Effector memory CD8-positive, alpha-beta T cell (primary cell): ENCODE measurements around the gene QRICH2.
A peak's percentile ranks its signal among the peaks of the same experiment; 100 is the strongest.
"Not testable (repeated sequence)": the region's sequence is repeated elsewhere in the genome, so short reads cannot be mapped to it uniquely, and the experiment has no call there.

ENCODE experiments used
- ATAC-seq: fragments of 150-1000 bp; cut with Tn5 transposase; replicated peaks from 2 replicates; pipeline ENCODE4 v1.10.0; 2021; ENCODE audit warnings: mild to moderate bottlenecking, moderate library complexity
- DNase-seq, 3 experiments: peaks; one replicate each; pipeline ENCODE4 v3.0.0; 2021
- H3K27ac Mint-ChIP-seq, 2 donors: one replicate each; pipeline ENCODE4 v1.8.0; 2022; ENCODE audit warnings: mild to moderate bottlenecking in 2 of 2, mixed read lengths in 2 of 2, moderate library complexity in 2 of 2
- H3K27me3 Mint-ChIP-seq, 2 donors: one replicate each; pipeline ENCODE4 v1.8.0; 2022; ENCODE audit warnings: mixed read lengths in 2 of 2
- H3K36me3 Mint-ChIP-seq: one replicate; pipeline ENCODE4 v1.8.0; 2022; ENCODE audit warnings: mild to moderate bottlenecking, moderate library complexity, mixed read lengths; ENCODE audit not compliant: insufficient read depth
- H3K4me1 Mint-ChIP-seq, 2 donors: one replicate each; pipeline ENCODE4 v1.8.0; 2022; ENCODE audit warnings: low read depth in 2 of 2, mixed read lengths in 2 of 2
- H3K4me3 Mint-ChIP-seq, 2 donors: one replicate each; pipeline ENCODE4 v1.8.0; 2022; ENCODE audit warnings: mild to moderate bottlenecking in 2 of 2, mixed read lengths in 2 of 2, moderate library complexity in 2 of 2
- H3K9me3 Mint-ChIP-seq, 2 donors: one replicate each; pipeline ENCODE4 v1.8.0; 2022; ENCODE audit warnings: mixed read lengths in 2 of 2

The QRICH2 gene

GRCh38 chr17:76270770-76271668 lies 37.1 kb downstream of the QRICH2 start:
- Mint-ChIP-seq H3K9me3 (no peaks in the 10 kb centered on the region), H3K36me3 (peaks cover 84% of the 10 kb centered on the region), H3K4me1 (peaks cover 48 to 59% of the 10 kb centered on the region in 2 donors), H3K27ac (peak overlapping the region; percentile 95 to 96), H3K4me3 (peak overlapping the region; percentile 75 to 82), H3K27me3 (no peaks in the 10 kb centered on the region)
- DNase-seq (no peak), ATAC-seq (no peak)

GRCh38 chr17:76270127-76270592 lies 37.9 kb downstream of the QRICH2 start:
- ATAC-seq, result no peak
- H3K4me3 Mint-ChIP-seq, result peak overlapping the region; percentile 87 to 91
- H3K9me3 Mint-ChIP-seq, result no peaks in the 10 kb centered on the region
- peaks cover 87% of the 10 kb centered on the region for H3K36me3 Mint-ChIP-seq
- no peak for DNase-seq
- H3K27ac Mint-ChIP-seq, result peak overlapping the region; percentile 95 to 96
- H3K27me3 Mint-ChIP-seq, result no peaks in the 10 kb centered on the region
- H3K4me1 Mint-ChIP-seq, result peaks cover 48 to 59% of the 10 kb centered on the region in 2 donors

- H3K4me1 Mint-ChIP-seq, result peaks cover 52 to 56% of the 10 kb centered on the region in 2 donors
- peaks cover 91% of the 10 kb centered on the region for H3K36me3 Mint-ChIP-seq
- H3K27me3 Mint-ChIP-seq, result no peaks in the 10 kb centered on the region
- H3K4me3 Mint-ChIP-seq, result peak overlapping the region; percentile 87 to 91
- DNase-seq (no peak), ATAC-seq (no peak)
- H3K27ac Mint-ChIP-seq, result peak overlapping the region; percentile 95 to 96
- H3K9me3 Mint-ChIP-seq, result no peaks in the 10 kb centered on the region
Measured at GRCh38 chr17:76268991-76269981, 38.8 kb downstream of the QRICH2 start.

GRCh38 chr17:76268015-76268749 lies 39.9 kb downstream of the QRICH2 start:
- ATAC-seq (peak; percentile 23), DNase-seq (peak; percentile 53 to 64 (median 63))
- Mint-ChIP-seq H3K4me1 (peaks cover 58 to 63% of the 10 kb centered on the region in 2 donors), H3K27me3 (no peaks in the 10 kb centered on the region), H3K4me3 (peak overlapping the region; percentile 87 to 91), H3K27ac (peak overlapping the region; percentile 95 to 96), H3K9me3 (no peaks in the 10 kb centered on the region), H3K36me3 (peaks cover 86% of the 10 kb centered on the region)

GRCh38 chr17:76267581-76268001 lies 40.5 kb downstream of the QRICH2 start:
- H3K4me3 Mint-ChIP-seq, result peak overlapping the region; percentile 87 to 91
- peaks cover 58 to 69% of the 10 kb centered on the region in 2 donors for H3K4me1 Mint-ChIP-seq
- not testable (repeated sequence) for DNase-seq, H3K27me3 Mint-ChIP-seq, ATAC-seq, H3K9me3 Mint-ChIP-seq
- peaks cover 80% of the 10 kb centered on the region for H3K36me3 Mint-ChIP-seq
- peak overlapping the region; percentile 95 to 96 for H3K27ac Mint-ChIP-seq

- Mint-ChIP-seq H3K9me3 (no peaks in the 10 kb centered on the region), H3K4me3 (peak overlapping the region; percentile 87 to 91), H3K27me3 (no peaks in the 10 kb centered on the region), H3K4me1 (peaks cover 58 to 68% of the 10 kb centered on the region in 2 donors), H3K36me3 (peaks cover 76% of the 10 kb centered on the region), H3K27ac (peak overlapping the region; percentile 95 to 96)
- no peak for ATAC-seq
- DNase-seq, result no peak
Measured at GRCh38 chr17:76267051-76267576, 41.0 kb downstream of the QRICH2 start.

- Mint-ChIP-seq H3K4me1 (peaks cover 52 to 64% of the 10 kb centered on the region in 2 donors), H3K4me3 (peak overlapping the region; percentile 87 to 91), H3K9me3 (no peaks in the 10 kb centered on the region), H3K27ac (peak overlapping the region; percentile 95 to 96), H3K36me3 (peaks cover 68% of the 10 kb centered on the region), H3K27me3 (no peaks in the 10 kb centered on the region)
- DNase-seq, result no peak
- no peak for ATAC-seq
Measured at GRCh38 chr17:76266244-76266938, 41.7 kb downstream of the QRICH2 start.

- Mint-ChIP-seq H3K4me3 (peak overlapping the region; percentile 87 to 91), H3K27ac (peak overlapping the region; percentile 95 to 96), H3K4me1 (peaks cover 50 to 57% of the 10 kb centered on the region in 2 donors), H3K9me3 (no peaks in the 10 kb centered on the region), H3K36me3 (peaks cover 62% of the 10 kb centered on the region), H3K27me3 (no peaks in the 10 kb centered on the region)
- ATAC-seq (no peak), DNase-seq (peak in 2 of 3 experiments; percentile 57)
Measured at GRCh38 chr17:76265624-76266243, 42.3 kb downstream of the QRICH2 start.

GRCh38 chr17:76264755-76265623 lies 43.1 kb downstream of the QRICH2 start, which contains the start of gene UBALD2:
Gene UBALD2 (plus strand): TSS chr17:76265348. CDS start chr17:76265506, 158 bp downstream.
- H3K27me3 Mint-ChIP-seq, result no peaks in the 10 kb centered on the region
- peaks cover 54% of the 10 kb centered on the region for H3K36me3 Mint-ChIP-seq
- peak; percentile 77 for ATAC-seq
- H3K9me3 Mint-ChIP-seq, result no peaks in the 10 kb centered on the region
- H3K4me1 Mint-ChIP-seq, result peaks cover 48 to 54% of the 10 kb centered on the region in 2 donors
- peak within 1 kb of the TSS; percentile 95 to 96 for H3K27ac Mint-ChIP-seq
- DNase-seq, result peak; percentile 97 to 98 (median 98)
- peak within 1 kb of the TSS; percentile 87 to 91 for H3K4me3 Mint-ChIP-seq

GRCh38 chr17:76264425-76264754 lies 43.7 kb downstream of the QRICH2 start:
- Mint-ChIP-seq H3K4me3 (peak overlapping the region; percentile 87 to 91), H3K36me3 (peaks cover 48% of the 10 kb centered on the region), H3K4me1 (peaks cover 42 to 48% of the 10 kb centered on the region in 2 donors), H3K9me3 (no peaks in the 10 kb centered on the region), H3K27ac (peak overlapping the region; percentile 94 to 95), H3K27me3 (no peaks in the 10 kb centered on the region)
- ATAC-seq (peak; percentile 1), DNase-seq (no peak)

GRCh38 chr17:76263896-76264295 lies 44.2 kb downstream of the QRICH2 start:
- DNase-seq (no peak), ATAC-seq (no peak)
- H3K36me3 Mint-ChIP-seq, result peaks cover 43% of the 10 kb centered on the region
- H3K4me1 Mint-ChIP-seq, result peaks cover 37 to 43% of the 10 kb centered on the region in 2 donors
- H3K27ac Mint-ChIP-seq, result peak overlapping the region; percentile 94 to 95
- H3K9me3 Mint-ChIP-seq, result no peaks in the 10 kb centered on the region
- H3K27me3 Mint-ChIP-seq, result no peaks in the 10 kb centered on the region
- H3K4me3 Mint-ChIP-seq, result peak overlapping the region; percentile 87 to 91
